GM21515 (cell line): ENCODE data around the gene PHRF1.

ENCODE experiments used
- ATAC-seq: cut with Tn5 transposase; IDR thresholded peaks from one replicate; pipeline ENCODE4 v1.9.1; 2021; ENCODE audit not compliant: unreplicated experiment

Gene PHRF1

DNA sequence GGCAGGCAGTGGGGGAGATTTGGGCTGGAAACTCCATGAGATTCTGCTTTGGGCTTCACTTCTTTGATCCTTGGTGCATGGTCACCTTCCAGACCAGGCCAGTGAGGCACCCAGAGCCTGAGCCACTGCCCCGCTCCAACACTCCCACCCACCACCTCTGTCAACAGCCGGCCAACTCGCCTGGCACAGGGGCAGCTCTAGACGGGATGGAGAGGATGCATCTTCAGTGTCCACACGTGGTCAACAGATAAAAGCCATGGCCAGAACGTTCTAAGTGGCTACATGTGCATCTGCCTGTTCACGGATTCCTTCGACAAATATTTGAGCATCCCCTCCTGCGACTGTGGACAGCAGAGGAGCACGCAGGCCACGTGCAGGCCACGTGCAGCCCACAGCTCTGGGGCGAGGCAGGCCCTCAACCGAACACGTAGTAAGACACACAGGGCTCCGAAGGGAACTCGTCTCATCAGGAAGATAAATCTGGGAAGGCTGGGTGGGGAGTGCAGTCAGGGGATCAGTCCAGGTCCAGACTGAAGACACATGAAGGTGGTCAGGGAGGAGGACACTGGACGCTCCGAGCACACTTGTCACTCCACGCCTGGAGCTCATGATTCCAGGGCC lies 37.7 kb upstream of the PHRF1 start:
- ATAC-seq = no peak

DNA sequence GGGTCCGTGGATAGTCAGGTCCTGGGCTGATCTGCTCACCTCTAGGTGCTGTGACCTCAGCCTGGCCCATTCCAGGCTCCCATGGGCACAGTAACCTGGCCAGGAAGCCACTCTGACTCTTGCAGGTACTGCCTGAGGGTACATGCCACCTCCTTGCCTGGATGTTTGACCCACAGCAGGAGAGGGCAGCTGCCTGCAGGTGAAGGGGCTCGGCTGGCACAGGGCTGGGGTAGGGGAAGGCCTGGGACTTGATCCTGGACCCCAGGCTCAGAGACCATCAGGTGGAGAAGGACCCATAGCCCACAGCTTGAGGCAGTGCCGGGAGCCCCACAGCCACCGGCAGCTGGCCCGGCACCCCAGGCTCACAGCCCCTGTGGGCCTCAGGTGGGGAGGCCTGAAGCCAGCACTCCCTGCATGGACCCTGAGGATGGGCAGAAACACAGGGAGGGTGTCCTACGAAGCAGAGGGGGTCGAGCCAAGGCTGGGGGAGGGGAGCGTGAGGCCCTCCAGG lies 36.2 kb upstream of the PHRF1 start:
- no peak for ATAC-seq

- ATAC-seq = no peak
Measured at GRCh38 chr11:540583-541432, 35.5 kb upstream of the PHRF1 start.

DNA sequence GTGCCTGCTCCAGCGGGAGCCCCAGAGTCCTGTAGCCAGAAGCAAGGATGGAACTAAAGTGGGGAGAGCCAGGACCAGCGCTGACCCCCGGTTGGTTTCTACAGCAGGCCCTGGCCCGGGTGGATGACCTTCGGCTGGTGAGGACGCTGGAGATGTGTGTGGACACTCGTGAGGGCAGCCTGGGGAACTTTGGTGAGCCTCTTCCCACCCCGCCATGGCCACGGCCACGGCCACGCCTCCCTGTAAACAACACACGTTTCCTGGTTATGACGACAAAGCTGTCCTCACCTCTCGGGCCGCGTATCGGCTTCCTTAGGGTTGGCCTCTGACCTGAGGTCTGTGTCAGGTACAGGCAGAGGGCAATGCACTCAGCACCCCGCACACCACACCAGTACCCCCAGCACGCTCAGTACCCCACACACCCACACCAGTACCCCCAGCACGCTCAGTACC lies 34.8 kb upstream of the PHRF1 start:
- no peak for ATAC-seq

- ATAC-seq = no peak
Measured at GRCh38 chr11:544817-545166, 31.5 kb upstream of the PHRF1 start.

- no peak for ATAC-seq
Measured at GRCh38 chr11:545171-545570, 31.1 kb upstream of the PHRF1 start.

- ATAC-seq = no peak
Measured at GRCh38 chr11:548700-549603, 27.3 kb upstream of the PHRF1 start.

DNA sequence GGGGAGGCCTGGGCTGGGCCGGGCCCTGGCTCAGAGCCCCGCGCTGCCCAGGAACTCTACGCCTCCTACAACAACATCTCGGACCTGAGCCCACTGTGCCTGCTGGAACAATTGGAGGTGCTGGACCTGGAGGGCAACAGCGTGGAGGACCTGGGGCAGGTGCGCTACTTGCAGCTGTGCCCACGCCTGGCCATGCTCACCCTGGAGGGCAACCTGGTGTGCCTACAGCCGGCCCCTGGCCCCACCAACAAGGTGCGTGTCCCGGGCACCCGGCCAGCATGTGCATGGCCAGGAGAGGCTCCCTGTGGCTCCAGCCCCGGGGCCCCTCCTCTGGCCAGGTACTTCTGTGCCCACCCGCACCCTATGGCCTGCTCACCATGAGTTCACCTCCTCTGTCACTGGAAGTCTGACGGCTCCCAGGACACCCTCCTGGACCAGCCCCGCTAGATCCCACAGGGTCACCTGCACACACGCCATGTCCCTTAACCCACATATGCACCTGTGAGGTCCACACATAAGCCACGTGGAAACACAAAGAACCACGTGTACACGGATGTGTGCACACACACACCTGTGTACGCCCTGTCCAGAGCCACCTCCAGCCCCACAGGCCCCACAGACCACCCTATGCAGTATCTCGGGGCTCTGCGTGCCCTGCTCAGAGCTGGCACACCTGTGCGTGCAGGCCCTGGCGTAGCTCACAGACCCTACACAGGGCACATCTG lies 26.1 kb upstream of the PHRF1 start:
- ATAC-seq = no peak

DNA sequence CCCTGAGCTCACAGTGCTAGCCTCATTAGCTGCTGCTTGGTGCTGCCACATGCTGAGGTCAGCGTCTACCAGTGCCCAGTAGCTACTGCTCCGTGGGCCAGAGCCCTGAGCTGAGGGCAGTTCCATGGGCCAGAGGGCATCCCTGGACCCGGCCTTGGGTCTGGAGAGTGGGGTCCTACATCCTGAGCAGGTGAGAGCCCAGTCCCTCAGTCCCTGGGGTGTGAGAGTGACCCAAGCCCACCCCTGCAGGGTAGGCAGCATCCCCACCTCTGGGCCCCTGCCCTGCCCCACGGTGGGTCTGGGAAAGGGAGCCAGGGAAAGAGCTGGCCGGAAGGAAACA lies 25.6 kb upstream of the PHRF1 start:
- no peak for ATAC-seq

GRCh38 chr11:551131-551530 lies 25.1 kb upstream of the PHRF1 start:
- ATAC-seq = no peak

DNA sequence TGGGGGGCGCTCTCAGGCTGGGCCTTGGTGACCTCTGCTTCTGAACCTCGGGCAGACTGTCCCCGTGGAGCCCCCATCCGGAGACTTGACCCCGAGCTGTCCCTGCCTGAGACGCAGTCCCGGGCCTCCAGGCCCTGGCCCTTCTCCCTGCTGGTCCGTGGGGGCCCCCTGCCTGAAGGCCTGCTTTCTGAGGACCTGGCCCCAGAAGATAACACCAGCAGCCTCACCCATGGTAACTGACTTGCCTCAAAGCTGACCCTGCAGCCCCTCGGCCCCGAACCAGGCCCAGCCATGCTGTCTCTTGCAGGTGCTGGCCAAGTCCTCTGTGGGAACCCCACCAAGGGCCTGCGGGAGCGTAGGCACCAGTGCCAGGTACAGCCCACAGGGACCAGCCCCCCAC lies 24.7 kb upstream of the PHRF1 start:
- ATAC-seq = no peak

DNA sequence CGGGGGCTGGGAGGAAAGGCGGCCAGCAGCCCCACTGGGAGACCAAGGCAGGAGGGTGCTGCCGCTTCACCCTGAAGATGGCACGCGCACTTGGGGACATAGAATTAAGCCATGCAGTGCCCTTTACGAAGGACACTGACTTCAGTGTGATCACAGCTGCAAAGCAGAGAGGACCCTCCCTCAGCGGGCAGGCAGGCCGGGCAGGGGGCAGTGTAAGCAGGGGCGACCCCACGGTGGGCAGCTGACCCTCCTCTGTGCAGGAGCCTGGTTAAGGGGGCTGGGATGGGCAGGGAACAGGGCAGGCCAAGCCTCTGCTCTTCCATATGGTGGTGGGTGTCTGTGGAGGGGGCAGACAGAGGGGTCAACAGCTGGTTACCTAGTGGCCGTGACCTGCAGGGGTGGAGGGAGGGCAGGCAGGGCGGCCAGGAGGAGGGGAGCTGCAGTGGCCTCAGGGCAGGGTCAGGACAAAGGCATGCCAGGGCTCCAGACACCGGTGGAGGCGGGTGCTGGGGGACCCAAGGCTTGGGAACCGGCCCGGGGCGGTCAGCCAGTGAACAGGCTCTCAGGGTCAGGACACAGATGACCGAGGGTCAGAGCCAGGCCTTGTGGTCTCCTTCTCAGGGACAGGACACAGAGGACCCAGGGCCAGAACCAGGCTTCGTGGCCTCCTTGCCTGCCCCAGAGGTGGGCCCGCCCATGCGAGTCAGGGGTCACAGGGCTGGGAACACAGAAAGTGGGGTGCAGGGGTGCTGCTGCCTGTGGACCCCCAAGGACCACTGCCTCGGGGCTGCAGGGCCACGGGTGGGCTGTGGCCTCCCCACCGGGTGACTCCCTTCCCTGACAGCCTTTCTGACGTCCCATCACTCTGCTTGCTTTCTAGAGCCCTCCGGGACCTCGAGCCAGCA lies 22.9 kb upstream of the PHRF1 start:
- ATAC-seq = no peak

- no peak for ATAC-seq
Measured at GRCh38 chr11:553988-554340, 22.3 kb upstream of the PHRF1 start.

GRCh38 chr11:554428-555226 lies 21.6 kb upstream of the PHRF1 start:
- peak; percentile 55 for ATAC-seq

GRCh38 chr11:555227-555779 lies 21.0 kb upstream of the PHRF1 start:
- ATAC-seq = no peak

DNA sequence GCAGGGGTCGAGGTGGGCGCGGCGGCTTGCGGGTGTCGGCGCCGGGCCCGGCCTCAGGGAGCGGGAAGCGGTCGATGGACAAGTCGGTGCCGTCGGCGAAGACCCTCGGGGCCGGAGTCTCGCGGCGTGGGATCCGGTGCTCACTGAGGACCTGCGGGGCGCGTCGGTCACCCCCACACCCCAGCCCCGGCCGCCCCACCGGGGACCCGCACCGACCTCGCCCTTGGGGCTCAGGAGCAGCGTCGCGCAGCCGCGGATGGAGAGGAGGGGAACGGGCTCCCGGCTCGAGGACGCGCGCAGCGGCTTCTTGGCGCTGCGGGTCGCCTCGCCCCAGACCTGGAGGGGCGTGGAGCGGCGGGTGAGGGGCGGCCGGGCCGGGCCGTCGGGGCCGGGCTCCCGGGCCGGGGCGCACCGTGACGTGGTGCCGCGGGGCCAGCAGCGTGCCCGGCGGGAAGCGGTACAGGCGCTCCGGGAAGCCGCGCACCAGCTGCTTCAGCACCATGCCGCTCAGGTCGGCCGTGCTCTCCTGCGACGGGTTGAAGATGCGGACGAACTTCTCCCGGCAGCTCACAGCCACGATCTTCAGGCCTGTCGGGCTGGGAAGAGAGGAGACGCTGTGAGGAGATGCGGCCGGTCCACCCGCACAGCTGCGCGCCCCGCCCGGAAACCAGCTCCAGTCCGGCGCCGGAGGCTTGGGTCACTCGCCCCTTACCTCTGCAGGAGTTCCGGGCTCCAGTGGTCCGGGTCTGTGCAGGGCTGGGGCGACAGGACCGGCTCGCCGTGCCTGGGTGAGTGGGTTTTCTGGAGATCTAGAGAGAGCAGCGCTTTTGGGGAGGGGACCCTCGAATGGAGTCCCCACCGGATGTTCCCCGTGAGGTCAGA lies 20.2 kb upstream of the PHRF1 start:
- ATAC-seq = no peak

GRCh38 chr11:556662-557256 lies 19.5 kb upstream of the PHRF1 start:
- no peak for ATAC-seq
